A549 (cell line): ENCODE measurements around the gene HNRNPA3. TPM values are rescaled to one million over a fixed set of nuclear protein-coding genes. Genes with fewer than 3 reads are reported as not detected.
A peak's percentile ranks its signal among the peaks of the same experiment; 100 is the strongest.
"Not testable (repeated sequence)": the region's sequence is repeated elsewhere in the genome, so short reads cannot be mapped to it uniquely, and the experiment has no call there.

ENCODE experiments used
- ATAC-seq, 2 experiments: fragments of 200-7000 bp in 1 of 2; fragments of >200 bp in 1 of 2; cut with Nextera tagmentation in 1 of 2; cut with Tn5 transposase in 1 of 2; 3 replicates each; pipeline versions ENCODE4 v1.8.0 to v1.9.1; 2018 to 2020; ENCODE audit warnings: mild to moderate bottlenecking in 1 of 2, moderate library complexity in 1 of 2
- CTCF ChIA-PET: fragments of 300-600 bp; sonication (Branson Sonifier 250); formaldehyde crosslinking; extraction: SDS; loops from one replicate; lab custom pipeline; 2021; ENCODE audit warnings: antibody characterized with exemption, inconsistent platforms; lab: Yijun Ruan, JAX
- POLR2A ChIA-PET: fragments of 350-600 bp; formaldehyde crosslinking; extraction: SDS; loops from one replicate; lab custom pipeline; 2021; ENCODE audit warnings: antibody characterized with exemption, inconsistent platforms; lab: Yijun Ruan, JAX
- DNase-seq, 2 experiments: peaks; one replicate each; pipeline versions ENCODE4 v3.0.0 to v3.0.0-alpha.2; 2011 to 2016; ENCODE audit warnings: low read depth in 1 of 2, low spot score in 1 of 2
- FAIRE-seq: peaks from 2 replicates; lab custom pipeline; 2011; peaks lifted over from hg19 to GRCh38; lab: Jason Lieb, UNC
- H3K27ac ChIP-seq, 2 experiments: fragments of >200 bp; sonication (Bioruptor Twin); formaldehyde crosslinking; 3 replicates each; pipeline ENCODE4 v1.5.1; 2016 to 2017
- H3K4me1 ChIP-seq: fragments of >200 bp; sonication (Bioruptor Twin); formaldehyde crosslinking; 3 replicates; pipeline ENCODE4 v1.6.1; 2016
- H3K4me2 ChIP-seq: fragments of >200 bp; sonication (Bioruptor Twin); formaldehyde crosslinking; 3 replicates; pipeline ENCODE4 v1.6.1; 2016
- H3K4me3 ChIP-seq: fragments of >200 bp; sonication (Bioruptor Twin); formaldehyde crosslinking; 3 replicates; pipeline ENCODE4 v1.5.1; 2016
- H3K9me3 ChIP-seq: fragments of >200 bp; sonication (Bioruptor Twin); formaldehyde crosslinking; 3 replicates; pipeline ENCODE4 v1.6.1; 2016
- BCL3 ChIP-seq: fragments of >200 bp; sonication (Bioruptor Twin); formaldehyde crosslinking; IDR thresholded peaks from 3 replicates; pipeline ENCODE4 v1.6.1; 2016
- BHLHE40 ChIP-seq: IDR thresholded peaks from 2 replicates; pipeline ENCODE4 v1.6.1; 2012; ENCODE audit warnings: low read depth, low read length, inconsistent platforms
- CBX2 ChIP-seq: fragments of 200-600 bp; sonication (generic); IDR thresholded peaks from 2 replicates; pipeline ENCODE4 v1.6.1; 2016; ENCODE audit warnings: low read depth, mild to moderate bottlenecking, borderline replicate concordance
- CEBPB ChIP-seq, 2 experiments: fragments of >200 bp in 1 of 2; sonication (Bioruptor Twin) in 1 of 2; formaldehyde crosslinking in 1 of 2; IDR thresholded peaks; 2 replicates each; pipeline ENCODE4 v1.6.1; 2012 to 2016
- CHD2 ChIP-seq: fragments of 150-350 bp; IDR thresholded peaks from 2 replicates; pipeline ENCODE4 v1.6.1; 2014; ENCODE audit warnings: low read length; ENCODE audit not compliant: partially characterized antibody
- CTCF ChIP-seq: fragments of >200 bp; sonication (Bioruptor Twin); formaldehyde crosslinking; IDR thresholded peaks from 3 replicates; pipeline ENCODE4 v1.5.1; 2016
- E2F6 ChIP-seq: IDR thresholded peaks from 2 replicates; pipeline ENCODE4 v1.6.1; 2012; ENCODE audit warnings: low read depth, borderline replicate concordance
- EHF ChIP-seq: fragments of 250-450 bp; sonication (Bioruptor Pico); IDR thresholded peaks from 2 replicates; pipeline ENCODE4 v1.5.0; 2020; ENCODE audit warnings: mild to moderate bottlenecking
- EHMT2 ChIP-seq: fragments of 200-600 bp; sonication (generic); IDR thresholded peaks from 2 replicates; pipeline ENCODE4 v1.6.1; 2016; ENCODE audit warnings: antibody characterized with exemption, low read depth, mild to moderate bottlenecking, moderate library complexity
- EP300 ChIP-seq, 2 experiments: fragments of >200 bp; sonication (Bioruptor Twin); formaldehyde crosslinking; IDR thresholded peaks; 2 replicates in 1 of 2; 3 replicates in 1 of 2; pipeline ENCODE4 v1.6.1; 2016 to 2017
- FOSB ChIP-seq: fragments of 250-450 bp; sonication (Bioruptor Pico); IDR thresholded peaks from 2 replicates; pipeline ENCODE4 v1.5.0; 2020; ENCODE audit warnings: mild to moderate bottlenecking, moderate library complexity
- FOXS1 ChIP-seq: fragments of 250-450 bp; sonication (Bioruptor Pico); IDR thresholded peaks from 2 replicates; pipeline ENCODE4 v1.5.0; 2020; ENCODE audit warnings: mild to moderate bottlenecking, moderate library complexity
- GATA3 ChIP-seq: IDR thresholded peaks from 2 replicates; pipeline ENCODE4 v1.6.1; 2012; ENCODE audit warnings: borderline replicate concordance
- HEYL ChIP-seq: fragments of 250-450 bp; sonication (Bioruptor Pico); IDR thresholded peaks from 2 replicates; pipeline ENCODE4 v1.8.0; 2021; ENCODE audit warnings: mild to moderate bottlenecking, moderate library complexity
- HOXB5 ChIP-seq: fragments of 250-450 bp; sonication (Bioruptor Pico); IDR thresholded peaks from 2 replicates; pipeline ENCODE4 v1.5.0; 2020; ENCODE audit warnings: mild to moderate bottlenecking, moderate library complexity
- JUNB ChIP-seq: fragments of >200 bp; sonication (Bioruptor Twin); formaldehyde crosslinking; IDR thresholded peaks from 2 replicates; pipeline ENCODE4 v1.6.1; 2016
- KDM5A ChIP-seq: fragments of 200-600 bp; sonication (generic); IDR thresholded peaks from 2 replicates; pipeline ENCODE4 v1.6.1; 2016; ENCODE audit warnings: antibody characterized with exemption, mild to moderate bottlenecking
- PBX3 ChIP-seq: IDR thresholded peaks from 2 replicates; pipeline ENCODE4 v1.6.1; 2012
- RAD21 ChIP-seq, 2 experiments: fragments of >200 bp in 1 of 2; sonication (Bioruptor Twin) in 1 of 2; formaldehyde crosslinking in 1 of 2; IDR thresholded peaks in 1 of 2; conservative IDR thresholded peaks in 1 of 2; 2 replicates in 1 of 2; 3 replicates in 1 of 2; pipeline ENCODE4 v1.6.1; 2012 to 2018; ENCODE audit warnings: inconsistent platforms in 1 of 2
- RCOR1 ChIP-seq: fragments of 150-350 bp; IDR thresholded peaks from 2 replicates; pipeline ENCODE4 v1.6.1; 2014; ENCODE audit warnings: antibody characterized with exemption, low read length, low read depth
- SREBF2 ChIP-seq: fragments of 450-650 bp; IDR thresholded peaks from 2 replicates; pipeline ENCODE4 v1.6.1; 2014; ENCODE audit warnings: mild to moderate bottlenecking, moderate library complexity
- TFCP2L1 ChIP-seq: fragments of 250-450 bp; sonication (Bioruptor Pico); IDR thresholded peaks from 2 replicates; pipeline ENCODE4 v1.5.0; 2021; ENCODE audit warnings: mild to moderate bottlenecking
- USF2 ChIP-seq: fragments of 450-650 bp; IDR thresholded peaks from 2 replicates; pipeline ENCODE4 v1.6.1; 2014; ENCODE audit warnings: antibody characterized with exemption
- ZC3H11A ChIP-seq: fragments of 450-650 bp; IDR thresholded peaks from 2 replicates; pipeline ENCODE4 v1.6.1; 2014; ENCODE audit warnings: antibody characterized with exemption, mild to moderate bottlenecking
- ZSCAN20 ChIP-seq: fragments of 250-450 bp; sonication (Bioruptor Pico); IDR thresholded peaks from 2 replicates; pipeline ENCODE4 v1.8.0; 2022; ENCODE audit warnings: mild to moderate bottlenecking, moderate library complexity
- WGBS: methylation state at CpG from one replicate; pipeline ENCODE4 v1.1.6; 2017; ENCODE audit errors: missing lambda C conversion rate; 5-methylcytosine and 5-hydroxymethylcytosine counted together
- polyA plus RNA-seq, 4 experiments: library from polyadenylated mRNA; depleted of rRNA in 3 of 4; stranded (reverse); fragments of >200 nt; fragmentation: RNase III in 1 of 4; extraction: RNeasy Plus Mini Kit Qiagen cat#74134 plus additional on column Dnase treatment in 1 of 4; gene quantifications; 2 replicates in 3 of 4; 3 replicates in 1 of 4; pipeline ENCODE4 v1.2.3, GENCODE V29; 2011 to 2017

HNRNPA3 gene
- polyA plus RNA-seq, 2 of the 4 experiments (the other 2 are of a cell fraction), result 357 to 755 TPM

GRCh38 chr2:177183860-177184259, 28.7 kb upstream of the HNRNPA3 start:
- Histone ChIP-seq H3K4me1 (peaks cover 12% of the 10 kb centered on the region), H3K27ac (no peak overlapping the region), H3K4me3 (no peak overlapping the region), H3K9me3 (no peaks in the 10 kb centered on the region), H3K4me2 (no peak overlapping the region)
- ATAC-seq, result no peak
- no peak for DNase-seq
- ChIA-PET POLR2A (no interaction called here), CTCF (interaction anchor here (1.3 kb wide), 1 partner anchor 10 kb away, joined by 3 read pairs; no protein-coding TSS in a partner anchor)
- FAIRE-seq, result no peak
- no peak for TF ChIP-seq FOXS1 (CRISPR knock-in tag)
- TF ChIP-seq BCL3, result no peak
- TF ChIP-seq FOSB (CRISPR knock-in tag), result no peak
- no peak for TF ChIP-seq SREBF2
- no peak for TF ChIP-seq GATA3
- no peak for TF ChIP-seq EP300 (IDR thresholded peaks at IDR 0.05)
- TF ChIP-seq CEBPB (IDR thresholded peaks at IDR 0.05), result no peak
- TF ChIP-seq CHD2, result no peak
- TF ChIP-seq KDM5A, result no peak
- no peak for TF ChIP-seq CBX2
- no peak for TF ChIP-seq HEYL (CRISPR knock-in tag)
- no peak for TF ChIP-seq RCOR1

GRCh38 chr2:177184606-177185005, 28.0 kb upstream of the HNRNPA3 start:
- CTCF ChIA-PET, result interaction anchor here (0.5 to 1.4 kb wide), 4 partner anchors 11 to 63 kb away, joined by 3 to 7 read pairs (median 4); no protein-coding TSS in a partner anchor
- H3K9me3 ChIP-seq, result no peaks in the 10 kb centered on the region
- H3K4me1 ChIP-seq, result peaks cover 12% of the 10 kb centered on the region
- H3K27ac ChIP-seq, result no peak overlapping the region
- H3K4me3 ChIP-seq, result no peak overlapping the region
- no peak for DNase-seq
- TF ChIP-seq ZC3H11A (peak; percentile 25; the same call in 1 of the 2 replicates), BHLHE40 (no peak)
- TF ChIP-seq, all 56 proteins: peak for 1
- FAIRE-seq (no peak), ATAC-seq (no peak)
- POLR2A ChIA-PET, result no interaction called here
- 69% methylated on average over 1 of the region's 1 CpG for WGBS
- H3K4me2 ChIP-seq, result no peak overlapping the region

- peaks cover 12% of the 10 kb centered on the region for H3K4me1 ChIP-seq
- H3K4me2 ChIP-seq, DNase-seq, ATAC-seq, H3K27ac ChIP-seq, POLR2A ChIA-PET, H3K9me3 ChIP-seq, H3K4me3 ChIP-seq, FAIRE-seq: not testable (repeated sequence)
- 69% methylated on average over 7 of the region's 7 CpGs for WGBS
- CTCF ChIA-PET, result interaction anchor here (1.2 to 1.4 kb wide), 3 partner anchors 21 to 77 kb away, joined by 3 to 5 read pairs (median 3); no protein-coding TSS in a partner anchor
These were observed 26.6 kb upstream of the HNRNPA3 start for GRCh38 chr2:177186038-177186437.

GRCh38 chr2:177187631-177188312, 24.8 kb upstream of the HNRNPA3 start:
- DNase-seq, result no peak
- no peak for FAIRE-seq
- H3K4me3 ChIP-seq, result no peak overlapping the region
- H3K27ac ChIP-seq, result peak overlapping the region; percentile 56 to 75
- POLR2A ChIA-PET, result no interaction called here
- peaks cover 12% of the 10 kb centered on the region for H3K4me1 ChIP-seq
- WGBS, result 50% methylated on average over 8 of the region's 8 CpGs
- CTCF ChIA-PET, result interaction anchor here (1.2 kb wide), 1 partner anchor 23 kb away, joined by 5 read pairs; no protein-coding TSS in a partner anchor
- peak overlapping the region; percentile 45 for H3K4me2 ChIP-seq
- H3K9me3 ChIP-seq, result no peaks in the 10 kb centered on the region
- peak in 1 of 2 experiments; percentile 49; a peak in 4 of 6 replicates for ATAC-seq
- TF ChIP-seq EHMT2 (no peak), RCOR1 (no peak), RAD21 (conservative IDR thresholded peaks at IDR 0.05 in 1 of 2, IDR thresholded peaks at IDR 0.05 in 1 of 2) (no peak), USF2 (no peak), PBX3 (no peak), GATA3 (no peak), ZSCAN20 (CRISPR knock-in tag) (no peak), HOXB5 (CRISPR knock-in tag) (no peak), TFCP2L1 (CRISPR knock-in tag) (no peak), JUNB (no peak), EHF (CRISPR knock-in tag) (no peak), ZC3H11A (no peak), CTCF (no peak), E2F6 (no peak)
